BJ (cell line): ENCODE data around the gene ZNF474. TPM values are rescaled to one million over a fixed set of nuclear protein-coding genes. Genes with fewer than 3 reads are reported as not detected.
A peak's percentile ranks its signal among the peaks of the same experiment; 100 is the strongest.

ENCODE experiments used
- CTCF ChIA-PET: fragments of 350-600 bp; formaldehyde crosslinking; extraction: SDS; loops from one replicate; lab custom pipeline; 2021; ENCODE audit warnings: antibody characterized with exemption, inconsistent platforms; lab: Yijun Ruan, JAX
- POLR2A ChIA-PET: fragments of 300-600 bp; sonication (Branson Sonifier 250); formaldehyde crosslinking; extraction: SDS; loops from one replicate; lab custom pipeline; 2021; ENCODE audit warnings: antibody characterized with exemption; lab: Charles Lee
- DNase-seq: peaks from one replicate; pipeline ENCODE4 v3.0.0-alpha.2; 2011; ENCODE audit warnings: low read depth
- H3K27me3 ChIP-seq: 2 replicates; pipeline ENCODE4 v1.6.0; 2011; ENCODE audit warnings: low read length; ENCODE audit not compliant: control insufficient read depth, insufficient read depth
- H3K36me3 ChIP-seq: 2 replicates; pipeline ENCODE4 v1.5.1; 2011; ENCODE audit warnings: low read length; ENCODE audit not compliant: control insufficient read depth, insufficient read depth
- H3K4me3 ChIP-seq: 2 replicates; pipeline ENCODE4 v1.5.1; 2011; ENCODE audit warnings: low read depth, mild to moderate bottlenecking, control low read depth, low read length
- CTCF ChIP-seq: IDR thresholded peaks from 2 replicates; pipeline ENCODE4 v1.5.1; 2011; ENCODE audit warnings: low read depth, mild to moderate bottlenecking, control low read depth, inconsistent platforms, low read length, moderate library complexity; ENCODE audit not compliant: insufficient read depth
- polyA plus RNA-seq: library from polyadenylated mRNA; depleted of rRNA; stranded (reverse); fragments of >200 nt; gene quantifications from 2 replicates; pipeline ENCODE4 v1.2.3, GENCODE V29; 2011

ZNF474 gene
- polyA plus RNA-seq, 1 experiment, result 0.22 TPM

- no peak for DNase-seq
- POLR2A ChIA-PET, result interaction anchor here (0.5 kb wide), 1 partner anchor 188 kb away, joined by 3 read pairs; no protein-coding TSS in a partner anchor
- peak; percentile 50 for TF ChIP-seq CTCF
Observed at GRCh38 chr5:122156724-122157325, 27.5 kb downstream of the ZNF474 start.

DNA sequence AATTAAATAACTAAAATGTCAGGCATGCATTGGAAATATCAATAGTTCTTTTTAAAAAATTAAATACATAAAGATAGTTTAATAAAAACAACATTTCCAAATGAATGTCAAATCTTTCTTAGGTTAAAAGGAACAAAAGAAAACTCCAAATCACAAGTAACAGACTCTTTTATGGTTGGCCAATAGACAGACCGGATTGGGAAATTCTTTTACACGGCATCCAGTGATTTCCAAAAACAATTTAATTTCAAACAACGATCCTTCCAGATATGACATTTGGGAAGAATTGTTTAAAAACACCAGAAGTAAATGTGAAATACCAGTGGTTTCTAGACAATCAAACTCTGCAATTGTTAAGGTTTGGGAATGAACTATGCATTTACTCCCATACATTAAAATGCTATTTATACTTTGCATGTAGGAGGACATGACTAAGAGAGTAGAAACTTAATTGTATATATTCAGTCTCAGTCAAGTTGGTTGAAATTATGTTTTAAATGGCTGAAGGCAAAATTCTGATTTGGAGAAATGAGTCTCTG, 32.8 kb downstream of the ZNF474 start:
- ChIA-PET POLR2A (no interaction called here), CTCF (interaction anchor here (0.6 kb wide), 1 partner anchor 1267 kb away, joined by 3 read pairs; no protein-coding TSS in a partner anchor)
- Histone ChIP-seq H3K36me3 (no peaks in the 10 kb centered on the region), H3K4me3 (no peak overlapping the region), H3K27me3 (no peaks in the 10 kb centered on the region)
- DNase-seq, result no peak
- no peak for TF ChIP-seq CTCF

More at GRCh38 chr5:122156724-122157325, 27.5 kb downstream of the ZNF474 start:
- CTCF ChIA-PET, result interaction anchor here (0.7 to 3.6 kb wide), 19 partner anchors 14 to 1448 kb away, joined by 3 to 42 read pairs (median 5); partner anchors contain the start of genes LOX, SRFBP1 and ZNF474
- no peaks in the 10 kb centered on the region for H3K36me3 ChIP-seq
- no peak overlapping the region for H3K4me3 ChIP-seq
- no peaks in the 10 kb centered on the region for H3K27me3 ChIP-seq

GRCh38 chr5:122163121-122164069, 34.0 kb downstream of the ZNF474 start:
- Histone ChIP-seq H3K27me3 (no peaks in the 10 kb centered on the region), H3K4me3 (no peak overlapping the region), H3K36me3 (no peaks in the 10 kb centered on the region)
- CTCF ChIA-PET, result interaction anchor here (1.1 to 2.0 kb wide), 9 partner anchors 9 to 195 kb away, joined by 3 to 9 read pairs (median 5); no protein-coding TSS in a partner anchor
- no peak for TF ChIP-seq CTCF
- peak; percentile 95 for DNase-seq
- POLR2A ChIA-PET, result interaction anchor here (0.7 kb wide), 4 partner anchors 69 to 1041 kb away, joined by 3 to 6 read pairs (median 6); no protein-coding TSS in a partner anchor

- DNase-seq, result no peak
- Histone ChIP-seq H3K36me3 (no peaks in the 10 kb centered on the region), H3K27me3 (no peaks in the 10 kb centered on the region), H3K4me3 (no peak overlapping the region)
- TF ChIP-seq CTCF, result no peak
- POLR2A ChIA-PET, result interaction anchor here (0.7 kb wide), 1 partner anchor 74 kb away, joined by 5 read pairs; no protein-coding TSS in a partner anchor
- CTCF ChIA-PET, result interaction anchor here (0.6 to 2.0 kb wide), 10 partner anchors 9 to 195 kb away, joined by 3 to 9 read pairs (median 5); no protein-coding TSS in a partner anchor
Observed at GRCh38 chr5:122164070-122164435, 34.7 kb downstream of the ZNF474 start.
